OCI-LY1 (cell line): ENCODE data around the gene PDZRN4.

Experiments
- H2AFZ ChIP-seq: fragments of 200-600 bp; sonication (generic), shearing (Covaris generic); 2 replicates; pipeline ENCODE4 v1.6.0; 2014; ENCODE audit warnings: antibody characterized with exemption, mild to moderate bottlenecking, low read length
- H3F3A ChIP-seq: fragments of 200-600 bp; sonication (generic), shearing (Covaris generic); 2 replicates; pipeline ENCODE4 v1.6.0; 2014; ENCODE audit warnings: mild to moderate bottlenecking, antibody characterized with exemption, low read length, moderate library complexity; ENCODE audit not compliant: insufficient read depth
- H3K27ac ChIP-seq: fragments of 200-600 bp; sonication (generic); 2 replicates; pipeline ENCODE4 v1.5.1; 2014; ENCODE audit warnings: low read length, mixed run types, mild to moderate bottlenecking, low read depth; ENCODE audit not compliant: poor library complexity, severe bottlenecking
- H3K27me3 ChIP-seq: fragments of 200-600 bp; sonication (generic); 2 replicates; pipeline ENCODE4 v1.6.0; 2014; ENCODE audit warnings: antibody characterized with exemption, mild to moderate bottlenecking, low read length, moderate library complexity; ENCODE audit not compliant: insufficient read depth
- H3K36me3 ChIP-seq: fragments of 200-600 bp; sonication (generic); 2 replicates; pipeline ENCODE4 v1.6.1; 2014; ENCODE audit warnings: mild to moderate bottlenecking, antibody characterized with exemption, low read length, moderate library complexity, mixed read lengths; ENCODE audit not compliant: insufficient read depth
- H3K4me1 ChIP-seq: fragments of 200-600 bp; sonication (generic); 2 replicates; pipeline ENCODE4 v1.5.1; 2014; ENCODE audit warnings: mild to moderate bottlenecking, low read length, moderate library complexity; ENCODE audit not compliant: insufficient read depth, severe bottlenecking
- H3K4me2 ChIP-seq: fragments of 200-600 bp; sonication (generic), shearing (Covaris generic); 2 replicates; pipeline ENCODE4 v1.6.1; 2014; ENCODE audit warnings: low read length
- H3K4me3 ChIP-seq: fragments of 200-600 bp; sonication (generic); 2 replicates; pipeline ENCODE4 v1.5.1; 2014; ENCODE audit warnings: low read length, low read depth, mild to moderate bottlenecking, mixed read lengths; ENCODE audit not compliant: poor library complexity, severe bottlenecking
- H3K79me2 ChIP-seq: fragments of 200-600 bp; shearing (Covaris generic); 2 replicates; pipeline ENCODE4 v1.6.1; 2016; ENCODE audit warnings: mixed run types, low read length, mixed read lengths; ENCODE audit not compliant: insufficient read depth
- H3K9ac ChIP-seq: fragments of 200-600 bp; sonication (generic), shearing (Covaris generic); 2 replicates; pipeline ENCODE4 v1.6.1; 2014; ENCODE audit warnings: mild to moderate bottlenecking, low read length, mixed read lengths
- H3K9me2 ChIP-seq: fragments of 200-600 bp; sonication (generic), shearing (Covaris generic); 2 replicates; pipeline ENCODE4 v1.6.1; 2014; ENCODE audit warnings: low read depth, mild to moderate bottlenecking, low read length, mixed read lengths
- H3K9me3 ChIP-seq: fragments of 200-600 bp; shearing (Covaris generic); 2 replicates; pipeline ENCODE4 v1.6.1; 2014; ENCODE audit warnings: low read length, mixed read lengths
- H4K20me1 ChIP-seq: fragments of 200-600 bp; sonication (generic), shearing (Covaris generic); 2 replicates; pipeline ENCODE4 v1.6.0; 2016; ENCODE audit warnings: mild to moderate bottlenecking, low read length; ENCODE audit not compliant: insufficient read depth
- EZH2 ChIP-seq: fragments of 200-600 bp; sonication (generic), shearing (Covaris generic); IDR thresholded peaks from 2 replicates; pipeline ENCODE4 v1.8.0; 2017; ENCODE audit warnings: borderline replicate concordance, mixed run types, mild to moderate bottlenecking, antibody characterized with exemption, low read length, moderate library complexity, mixed read lengths
- TF ChIP-seq, protein P1 (sequence below): fragments of 200-600 bp; sonication (generic), shearing (Covaris generic); IDR thresholded peaks from 2 replicates; pipeline ENCODE4 v1.5.1; 2017; ENCODE audit warnings: mild to moderate bottlenecking, antibody characterized with exemption, low read length, moderate library complexity, mixed read lengths

Gene PDZRN4

DNA sequence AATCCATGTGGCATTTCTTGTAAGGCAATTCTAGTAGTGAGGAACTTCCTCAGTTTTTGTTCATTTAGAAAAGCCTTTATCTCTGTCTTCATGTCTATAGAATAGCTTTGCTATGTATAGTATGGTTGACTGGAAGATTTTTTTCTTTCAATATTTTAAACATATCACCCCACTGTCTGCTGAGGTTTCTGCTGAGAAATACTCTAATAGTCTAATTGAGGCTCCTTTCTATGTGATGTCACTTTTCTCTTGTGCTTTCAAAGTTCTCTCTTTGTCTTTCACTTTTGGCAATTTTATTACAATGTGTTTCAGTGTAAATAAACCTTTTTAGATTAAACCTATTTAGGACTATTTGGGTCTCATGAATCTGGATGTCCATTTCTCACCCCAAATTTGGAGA is 192.8 kb downstream of the PDZRN4 start:
- H3K4me1 ChIP-seq, result no peaks in the 10 kb centered on the region
- H2AFZ ChIP-seq, result no peak overlapping the region
- no peaks in the 10 kb centered on the region for H4K20me1 ChIP-seq
- no peaks in the 10 kb centered on the region for H3K36me3 ChIP-seq
- H3K9me3 ChIP-seq, result no peaks in the 10 kb centered on the region
- H3K9me2 ChIP-seq, result no peaks in the 10 kb centered on the region; the same call in 1 of the 2 replicates
- no peak overlapping the region for H3K4me2 ChIP-seq
- no peak overlapping the region for H3K27ac ChIP-seq
- H3F3A ChIP-seq, result no peaks in the 10 kb centered on the region
- H3K4me3 ChIP-seq, result no peak overlapping the region
- no peak overlapping the region for H3K9ac ChIP-seq
- TF ChIP-seq, protein P1, sequence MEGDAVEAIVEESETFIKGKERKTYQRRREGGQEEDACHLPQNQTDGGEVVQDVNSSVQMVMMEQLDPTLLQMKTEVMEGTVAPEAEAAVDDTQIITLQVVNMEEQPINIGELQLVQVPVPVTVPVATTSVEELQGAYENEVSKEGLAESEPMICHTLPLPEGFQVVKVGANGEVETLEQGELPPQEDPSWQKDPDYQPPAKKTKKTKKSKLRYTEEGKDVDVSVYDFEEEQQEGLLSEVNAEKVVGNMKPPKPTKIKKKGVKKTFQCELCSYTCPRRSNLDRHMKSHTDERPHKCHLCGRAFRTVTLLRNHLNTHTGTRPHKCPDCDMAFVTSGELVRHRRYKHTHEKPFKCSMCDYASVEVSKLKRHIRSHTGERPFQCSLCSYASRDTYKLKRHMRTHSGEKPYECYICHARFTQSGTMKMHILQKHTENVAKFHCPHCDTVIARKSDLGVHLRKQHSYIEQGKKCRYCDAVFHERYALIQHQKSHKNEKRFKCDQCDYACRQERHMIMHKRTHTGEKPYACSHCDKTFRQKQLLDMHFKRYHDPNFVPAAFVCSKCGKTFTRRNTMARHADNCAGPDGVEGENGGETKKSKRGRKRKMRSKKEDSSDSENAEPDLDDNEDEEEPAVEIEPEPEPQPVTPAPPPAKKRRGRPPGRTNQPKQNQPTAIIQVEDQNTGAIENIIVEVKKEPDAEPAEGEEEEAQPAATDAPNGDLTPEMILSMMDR, result no peak
- no peak for TF ChIP-seq EZH2
- H3K27me3 ChIP-seq, result no peaks in the 10 kb centered on the region
- no peaks in the 10 kb centered on the region for H3K79me2 ChIP-seq

DNA sequence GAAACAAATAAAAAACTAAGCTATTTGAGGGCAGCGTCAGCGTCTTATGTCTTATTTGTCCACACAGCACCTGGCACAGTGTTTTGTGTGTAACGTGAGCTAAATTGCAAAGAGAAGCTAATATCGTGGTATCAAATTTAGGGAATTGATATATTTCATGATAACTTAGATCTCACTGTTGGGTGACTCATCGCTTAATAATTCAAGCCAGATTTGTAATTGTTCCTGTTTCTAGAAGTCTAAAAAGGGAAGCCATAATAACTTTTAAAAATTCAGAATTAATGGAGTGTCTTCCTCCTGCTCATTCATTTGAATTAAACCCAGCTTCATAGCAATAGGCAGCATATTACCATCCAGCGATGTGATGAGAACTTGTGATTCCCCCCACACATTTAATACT is 214.7 kb downstream of the PDZRN4 start:
- Histone ChIP-seq H2AFZ (no peak overlapping the region), H4K20me1 (no peaks in the 10 kb centered on the region), H3K79me2 (no peaks in the 10 kb centered on the region), H3K9me3 (no peaks in the 10 kb centered on the region), H3K4me3 (no peak overlapping the region), H3K36me3 (no peaks in the 10 kb centered on the region), H3K27me3 (no peaks in the 10 kb centered on the region), H3K9ac (no peak overlapping the region), H3K4me2 (no peak overlapping the region), H3F3A (no peaks in the 10 kb centered on the region), H3K27ac (no peak overlapping the region), H3K4me1 (no peaks in the 10 kb centered on the region), H3K9me2 (no peaks in the 10 kb centered on the region)
- TF ChIP-seq EZH2, result no peak
- TF ChIP-seq, protein P1, result no peak

DNA sequence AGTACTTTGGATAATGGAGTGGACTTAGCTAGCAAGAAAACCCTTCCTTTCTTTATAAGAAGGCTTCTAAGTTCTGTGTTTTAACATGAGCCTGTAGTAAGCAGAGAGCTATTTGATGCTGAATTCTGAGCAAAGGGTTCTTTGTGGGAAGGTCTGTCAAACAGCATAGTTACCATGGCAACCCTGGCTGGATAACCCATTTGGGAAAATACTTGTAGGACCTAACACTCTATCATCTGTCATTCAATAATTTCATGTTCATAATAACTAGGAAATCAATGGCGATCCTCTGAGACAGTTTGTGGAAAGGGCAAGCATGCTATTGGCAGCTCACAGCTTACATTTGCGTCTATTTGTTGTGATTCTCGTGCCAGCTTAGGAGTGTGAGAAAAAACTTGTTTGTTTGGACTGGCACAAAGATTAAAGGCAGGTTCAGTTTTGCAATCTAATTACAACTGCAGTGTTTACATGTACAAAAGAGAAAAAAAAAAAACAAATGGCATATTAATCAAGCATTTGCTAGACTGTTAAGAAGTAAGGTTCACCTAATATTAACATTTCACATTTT is 219.2 kb downstream of the PDZRN4 start:
- Histone ChIP-seq H3F3A (no peaks in the 10 kb centered on the region), H3K27ac (no peak overlapping the region), H3K79me2 (no peaks in the 10 kb centered on the region), H3K9me2 (no peaks in the 10 kb centered on the region), H3K4me1 (no peaks in the 10 kb centered on the region), H3K9me3 (no peaks in the 10 kb centered on the region), H2AFZ (no peak overlapping the region), H3K27me3 (no peaks in the 10 kb centered on the region), H4K20me1 (no peaks in the 10 kb centered on the region), H3K4me2 (no peak overlapping the region), H3K4me3 (no peak overlapping the region), H3K9ac (no peak overlapping the region), H3K36me3 (no peaks in the 10 kb centered on the region)
- TF ChIP-seq, protein P1, result no peak
- TF ChIP-seq EZH2, result no peak
